RWPE1 (cell line): ENCODE data around the gene REPIN1.

ENCODE experiments used
- CTCF ChIA-PET: fragments of 350-600 bp; sonication (Branson Sonifier 250); formaldehyde crosslinking; extraction: SDS; loops from one replicate; lab custom pipeline; 2021; lab: Yijun Ruan, JAX
- POLR2A ChIA-PET: fragments of 400-600 bp; formaldehyde crosslinking; extraction: SDS; loops from one replicate; lab custom pipeline; 2020; ENCODE audit warnings: antibody characterized with exemption; ENCODE audit not compliant: low non-redundant PET; lab: Yijun Ruan, JAX
- DNase-seq: peaks from one replicate; pipeline ENCODE4 v3.0.0; 2012; ENCODE audit warnings: low spot score
- H3K27ac ChIP-seq: fragments of 450-650 bp; 2 replicates; pipeline ENCODE4 v1.5.1; 2017
- TF ChIP-seq, protein P1 (sequence below): fragments of 450-650 bp; conservative IDR thresholded peaks from 2 replicates; pipeline ENCODE4 v1.5.1; 2017; ENCODE audit warnings: low read depth, mild to moderate bottlenecking

REPIN1 gene

GRCh38 chr7:150388306-150388705 is 19.7 kb downstream of the REPIN1 start:
- CTCF ChIA-PET, result no interaction called here
- no peak overlapping the region for H3K27ac ChIP-seq
- POLR2A ChIA-PET, result interaction anchor here (0.7 kb wide), 1 partner anchor 9 kb away, joined by 3 read pairs; no protein-coding TSS in a partner anchor
- DNase-seq, result no peak
- TF ChIP-seq, protein P1, sequence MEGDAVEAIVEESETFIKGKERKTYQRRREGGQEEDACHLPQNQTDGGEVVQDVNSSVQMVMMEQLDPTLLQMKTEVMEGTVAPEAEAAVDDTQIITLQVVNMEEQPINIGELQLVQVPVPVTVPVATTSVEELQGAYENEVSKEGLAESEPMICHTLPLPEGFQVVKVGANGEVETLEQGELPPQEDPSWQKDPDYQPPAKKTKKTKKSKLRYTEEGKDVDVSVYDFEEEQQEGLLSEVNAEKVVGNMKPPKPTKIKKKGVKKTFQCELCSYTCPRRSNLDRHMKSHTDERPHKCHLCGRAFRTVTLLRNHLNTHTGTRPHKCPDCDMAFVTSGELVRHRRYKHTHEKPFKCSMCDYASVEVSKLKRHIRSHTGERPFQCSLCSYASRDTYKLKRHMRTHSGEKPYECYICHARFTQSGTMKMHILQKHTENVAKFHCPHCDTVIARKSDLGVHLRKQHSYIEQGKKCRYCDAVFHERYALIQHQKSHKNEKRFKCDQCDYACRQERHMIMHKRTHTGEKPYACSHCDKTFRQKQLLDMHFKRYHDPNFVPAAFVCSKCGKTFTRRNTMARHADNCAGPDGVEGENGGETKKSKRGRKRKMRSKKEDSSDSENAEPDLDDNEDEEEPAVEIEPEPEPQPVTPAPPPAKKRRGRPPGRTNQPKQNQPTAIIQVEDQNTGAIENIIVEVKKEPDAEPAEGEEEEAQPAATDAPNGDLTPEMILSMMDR, result no peak

GRCh38 chr7:150388709-150389531 is 20.3 kb downstream of the REPIN1 start:
- TF ChIP-seq, protein P1, result no peak
- ChIA-PET CTCF (no interaction called here), POLR2A (no interaction called here)
- no peak for DNase-seq
- 0 out of 2 replicates have a peak overlapping the region, but pooled peaks have one; percentile 2 for H3K27ac ChIP-seq

DNA sequence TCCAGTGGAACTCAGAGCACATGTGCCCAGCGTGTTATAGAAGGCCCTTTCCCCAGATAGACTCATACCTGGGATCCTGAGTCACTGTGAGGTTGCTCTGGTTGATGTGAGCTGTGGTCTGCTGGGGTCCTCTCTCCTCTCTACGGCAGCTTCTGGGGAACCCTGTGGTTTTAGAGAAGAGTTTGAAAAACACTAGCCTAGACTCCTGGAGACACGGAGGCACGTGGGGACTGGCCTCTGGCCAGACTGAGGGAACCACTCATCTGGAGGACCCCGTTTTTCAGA is 20.9 kb downstream of the REPIN1 start:
- TF ChIP-seq, protein P1, result no peak
- POLR2A ChIA-PET, result no interaction called here
- H3K27ac ChIP-seq, result 0 out of 2 replicates have a peak overlapping the region, but pooled peaks have one; percentile 2
- no peak for DNase-seq
- CTCF ChIA-PET, result no interaction called here

DNA sequence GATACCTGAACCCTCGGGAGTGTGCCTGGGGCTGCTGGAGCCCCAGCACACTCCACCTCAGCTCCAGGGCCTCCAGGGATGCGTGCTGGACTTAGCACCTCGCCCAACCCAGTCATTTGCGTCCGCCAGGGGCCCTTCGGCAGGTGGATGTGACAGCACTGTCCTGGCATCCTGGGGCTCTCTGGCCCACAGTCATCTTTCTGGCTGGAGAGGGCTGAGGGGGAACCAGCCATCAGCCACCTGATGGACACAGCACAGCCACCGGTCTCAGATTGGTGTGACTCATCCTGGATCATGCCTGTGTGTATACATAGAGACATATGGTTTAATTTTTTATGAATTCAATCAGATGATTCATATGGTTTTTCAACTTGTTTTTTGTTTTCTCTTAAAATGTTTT is 21.6 kb downstream of the REPIN1 start:
- no peak overlapping the region for H3K27ac ChIP-seq
- ChIA-PET CTCF (no interaction called here), POLR2A (no interaction called here)
- no peak for DNase-seq
- TF ChIP-seq, protein P1, result no peak

GRCh38 chr7:150393325-150393724 is 24.7 kb downstream of the REPIN1 start:
- ChIA-PET POLR2A (no interaction called here), CTCF (no interaction called here)
- TF ChIP-seq, protein P1, result no peak
- no peak overlapping the region for H3K27ac ChIP-seq
- DNase-seq, result no peak

- TF ChIP-seq, protein P1, result no peak
- ChIA-PET POLR2A (no interaction called here), CTCF (interaction anchor here (0.6 kb wide), 1 partner anchor 763 kb away, joined by 3 read pairs; no protein-coding TSS in a partner anchor)
- no peak overlapping the region for H3K27ac ChIP-seq
- DNase-seq, result no peak
Observed at GRCh38 chr7:150396426-150396825, 27.8 kb downstream of the REPIN1 start.
